Stimulated activated naive CD8-positive, alpha-beta T cell treated with anti-CD3 and anti-CD28 coated beads, Interleukin-15, Interleukin-2, amounts not matched to agents 100 ng/mL and 50 ng/mL, for 24 hours (primary cell): ENCODE measurements around the gene ZBTB7C.

ENCODE experiments used
- H3K27ac Mint-ChIP-seq: one replicate; pipeline ENCODE4 v1.8.0; 2021; ENCODE audit warnings: mild to moderate bottlenecking, mixed read lengths
- H3K27me3 Mint-ChIP-seq: one replicate; pipeline ENCODE4 v1.8.0; 2021; ENCODE audit warnings: mixed read lengths
- H3K36me3 Mint-ChIP-seq: one replicate; pipeline ENCODE4 v1.8.0; 2021; ENCODE audit warnings: low read depth, mixed read lengths
- H3K4me1 Mint-ChIP-seq: one replicate; pipeline ENCODE4 v1.8.0; 2021; ENCODE audit warnings: low read depth, mixed read lengths
- H3K4me3 Mint-ChIP-seq: one replicate; pipeline ENCODE4 v1.8.0; 2021; ENCODE audit warnings: mild to moderate bottlenecking, mixed read lengths
- H3K9me3 Mint-ChIP-seq: one replicate; pipeline ENCODE4 v1.8.0; 2021; ENCODE audit warnings: mixed read lengths

The ZBTB7C gene

GRCh38 chr18:48027401-48027963 lies 381.7 kb downstream of the ZBTB7C start:
- Mint-ChIP-seq H3K4me1 (no peaks in the 10 kb centered on the region), H3K36me3 (no peaks in the 10 kb centered on the region), H3K4me3 (no peak overlapping the region), H3K9me3 (no peaks in the 10 kb centered on the region), H3K27me3 (peaks cover 6% of the 10 kb centered on the region), H3K27ac (no peak overlapping the region)

- no peaks in the 10 kb centered on the region for H3K9me3 Mint-ChIP-seq
These were observed 383.0 kb downstream of the ZBTB7C start for GRCh38 chr18:48026216-48026615.

GRCh38 chr18:48024881-48025660 lies 384.1 kb downstream of the ZBTB7C start:
- Mint-ChIP-seq H3K27me3 (peaks cover 12% of the 10 kb centered on the region), H3K4me1 (no peaks in the 10 kb centered on the region), H3K4me3 (no peak overlapping the region), H3K9me3 (no peaks in the 10 kb centered on the region), H3K36me3 (no peaks in the 10 kb centered on the region), H3K27ac (no peak overlapping the region)

More at GRCh38 chr18:48026216-48026615, 383.0 kb downstream of the ZBTB7C start:
- H3K4me1 Mint-ChIP-seq, result no peaks in the 10 kb centered on the region
- H3K27ac Mint-ChIP-seq, result no peak overlapping the region
- peaks cover 12% of the 10 kb centered on the region for H3K27me3 Mint-ChIP-seq
- no peak overlapping the region for H3K4me3 Mint-ChIP-seq
- no peaks in the 10 kb centered on the region for H3K36me3 Mint-ChIP-seq

GRCh38 chr18:48024009-48024512 lies 385.1 kb downstream of the ZBTB7C start:
- peaks cover 17% of the 10 kb centered on the region for H3K27me3 Mint-ChIP-seq
- no peaks in the 10 kb centered on the region for H3K9me3 Mint-ChIP-seq
- no peaks in the 10 kb centered on the region for H3K36me3 Mint-ChIP-seq
- H3K4me1 Mint-ChIP-seq, result no peaks in the 10 kb centered on the region
- no peak overlapping the region for H3K27ac Mint-ChIP-seq
- H3K4me3 Mint-ChIP-seq, result no peak overlapping the region

- Mint-ChIP-seq H3K9me3 (no peaks in the 10 kb centered on the region), H3K27ac (peak overlapping the region; percentile 14), H3K36me3 (no peaks in the 10 kb centered on the region), H3K4me3 (no peak overlapping the region), H3K4me1 (no peaks in the 10 kb centered on the region), H3K27me3 (peaks cover 17% of the 10 kb centered on the region)
These were observed 385.7 kb downstream of the ZBTB7C start for GRCh38 chr18:48023334-48024008.

GRCh38 chr18:48022531-48023329 lies 386.5 kb downstream of the ZBTB7C start:
- Mint-ChIP-seq H3K27me3 (peaks cover 17% of the 10 kb centered on the region), H3K36me3 (no peaks in the 10 kb centered on the region), H3K4me3 (no peak overlapping the region), H3K4me1 (no peaks in the 10 kb centered on the region), H3K27ac (peak overlapping the region; percentile 14), H3K9me3 (no peaks in the 10 kb centered on the region)

GRCh38 chr18:48022021-48022420 lies 387.2 kb downstream of the ZBTB7C start:
- H3K36me3 Mint-ChIP-seq, result no peaks in the 10 kb centered on the region
- H3K27me3 Mint-ChIP-seq, result peaks cover 17% of the 10 kb centered on the region
- no peaks in the 10 kb centered on the region for H3K9me3 Mint-ChIP-seq
- H3K4me1 Mint-ChIP-seq, result no peaks in the 10 kb centered on the region
- H3K4me3 Mint-ChIP-seq, result no peak overlapping the region
- H3K27ac Mint-ChIP-seq, result no peak overlapping the region

GRCh38 chr18:48021273-48021914 lies 387.8 kb downstream of the ZBTB7C start:
- H3K27ac Mint-ChIP-seq, result no peak overlapping the region
- H3K4me1 Mint-ChIP-seq, result no peaks in the 10 kb centered on the region
- H3K36me3 Mint-ChIP-seq, result no peaks in the 10 kb centered on the region
- peaks cover 17% of the 10 kb centered on the region for H3K27me3 Mint-ChIP-seq
- H3K9me3 Mint-ChIP-seq, result no peaks in the 10 kb centered on the region
- no peak overlapping the region for H3K4me3 Mint-ChIP-seq

GRCh38 chr18:48020337-48021250 lies 388.6 kb downstream of the ZBTB7C start:
- H3K9me3 Mint-ChIP-seq, result no peaks in the 10 kb centered on the region
- no peak overlapping the region for H3K27ac Mint-ChIP-seq
- H3K4me1 Mint-ChIP-seq, result no peaks in the 10 kb centered on the region
- H3K36me3 Mint-ChIP-seq, result no peaks in the 10 kb centered on the region
- H3K27me3 Mint-ChIP-seq, result peaks cover 17% of the 10 kb centered on the region
- no peak overlapping the region for H3K4me3 Mint-ChIP-seq

GRCh38 chr18:48019557-48020325 lies 389.4 kb downstream of the ZBTB7C start:
- no peak overlapping the region for H3K27ac Mint-ChIP-seq
- peaks cover 20% of the 10 kb centered on the region for H3K27me3 Mint-ChIP-seq
- H3K4me1 Mint-ChIP-seq, result no peaks in the 10 kb centered on the region
- H3K9me3 Mint-ChIP-seq, result peaks cover 3% of the 10 kb centered on the region
- H3K36me3 Mint-ChIP-seq, result no peaks in the 10 kb centered on the region
- H3K4me3 Mint-ChIP-seq, result no peak overlapping the region

- Mint-ChIP-seq H3K4me3 (no peak overlapping the region), H3K36me3 (no peaks in the 10 kb centered on the region), H3K4me1 (no peaks in the 10 kb centered on the region), H3K27me3 (peaks cover 28% of the 10 kb centered on the region), H3K27ac (no peak overlapping the region), H3K9me3 (peaks cover 11% of the 10 kb centered on the region)
These were observed 390.3 kb downstream of the ZBTB7C start for GRCh38 chr18:48018851-48019250.

- H3K27me3 Mint-ChIP-seq, result peaks cover 26% of the 10 kb centered on the region
- H3K36me3 Mint-ChIP-seq, result no peaks in the 10 kb centered on the region
- H3K4me1 Mint-ChIP-seq, result no peaks in the 10 kb centered on the region
- no peak overlapping the region for H3K27ac Mint-ChIP-seq
- H3K9me3 Mint-ChIP-seq, result peaks cover 13% of the 10 kb centered on the region
- no peak overlapping the region for H3K4me3 Mint-ChIP-seq
These were observed 391.5 kb downstream of the ZBTB7C start for GRCh38 chr18:48017635-48018034.

- Mint-ChIP-seq H3K27me3 (peaks cover 29% of the 10 kb centered on the region), H3K27ac (no peak overlapping the region), H3K4me1 (peaks cover 7% of the 10 kb centered on the region), H3K4me3 (no peak overlapping the region), H3K36me3 (no peaks in the 10 kb centered on the region), H3K9me3 (peaks cover 13% of the 10 kb centered on the region)
These were observed 396.0 kb downstream of the ZBTB7C start for GRCh38 chr18:48013162-48013561.
